GM19397 (cell line): Measurements from ENCODE around the gene DCP1B.

Experiments
- ATAC-seq: cut with Tn5 transposase; IDR thresholded peaks from one replicate; pipeline ENCODE4 v1.9.1; 2021; ENCODE audit warnings: mild to moderate bottlenecking, moderate library complexity; ENCODE audit not compliant: unreplicated experiment

The DCP1B gene

DNA sequence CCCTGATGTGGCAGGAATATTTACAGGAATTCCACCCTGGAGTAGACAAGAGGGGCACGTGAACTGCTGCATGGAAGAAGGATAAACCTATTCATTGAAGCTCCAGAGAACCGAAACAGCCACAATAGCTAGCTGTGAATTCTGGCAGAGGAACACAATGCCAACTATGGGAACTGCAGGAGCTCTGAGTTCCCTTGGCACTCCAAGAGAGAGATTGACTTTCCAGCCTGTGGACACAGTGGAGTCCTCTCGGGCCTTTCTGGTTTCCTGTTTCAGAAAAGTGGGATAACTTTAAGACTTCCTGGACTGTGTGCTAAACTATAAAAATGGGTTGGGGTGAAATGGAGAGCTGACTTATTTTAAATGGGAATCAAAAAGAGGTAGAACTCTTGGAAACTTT is 97.7 kb downstream of the DCP1B start:
- ATAC-seq = no peak

DNA sequence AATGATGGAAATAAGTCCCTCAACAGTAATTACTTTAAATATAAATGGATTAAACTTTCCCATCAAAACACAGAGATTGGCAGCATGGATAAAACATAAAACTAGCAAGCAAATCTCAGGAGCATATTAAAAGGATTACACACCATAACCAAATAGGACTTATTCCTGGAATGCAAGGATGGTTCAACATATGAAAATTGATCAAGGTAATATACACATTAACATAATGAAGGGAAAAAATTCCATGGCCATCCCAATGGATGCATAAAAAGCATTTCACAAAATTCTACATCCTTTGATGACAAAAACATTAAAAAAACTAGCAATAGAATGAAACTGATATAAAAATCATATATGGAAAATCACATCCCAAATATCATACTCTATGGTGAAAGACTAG is 99.4 kb downstream of the DCP1B start:
- no peak for ATAC-seq

DNA sequence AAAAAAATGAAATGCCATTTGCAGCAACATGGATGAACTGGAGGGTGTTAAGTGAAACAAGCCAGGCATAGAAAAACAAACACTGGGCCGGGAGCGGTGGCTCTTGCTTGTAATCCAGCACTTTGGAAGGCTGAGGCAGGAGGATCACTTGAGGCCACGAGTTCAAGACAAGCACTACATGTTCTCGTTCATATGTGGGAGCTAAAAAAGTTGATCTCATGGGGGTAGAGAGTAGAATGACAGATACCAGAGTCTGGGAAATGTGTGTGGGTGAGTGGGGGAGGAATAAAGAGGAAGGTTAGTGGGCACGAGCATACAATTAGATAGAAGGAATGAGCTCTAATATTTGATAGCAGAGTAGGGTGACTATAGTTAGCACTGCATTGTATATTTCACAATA is 107.3 kb downstream of the DCP1B start:
- ATAC-seq = no peak
